Measurements from ENCODE around the gene DHRS4L2. TPM values are rescaled to one million over a fixed set of nuclear protein-coding genes. Genes with fewer than 3 reads are reported as not detected.
A peak's percentile ranks its signal among the peaks of the same experiment; 100 is the strongest.
"Not testable (repeated sequence)": the region's sequence is repeated elsewhere in the genome, so short reads cannot be mapped to it uniquely, and the experiment has no call there.

The DHRS4L2 gene
- total and polyA plus RNA-seq, 2 of the 4 experiments (the other 2 are of a cell fraction): 11.1 to 19.6 TPM

- H3K4me1 ChIP-seq (ENCODE audit: control insufficient read depth, insufficient read depth, low read length); H3K9me3 ChIP-seq (ENCODE audit: control insufficient read depth, insufficient read depth, low read length); H2AFZ ChIP-seq (replicated peaks; ENCODE audit: low read length, poor library complexity); H4K20me1 ChIP-seq (ENCODE audit: insufficient read depth, low read length); H4K91ac ChIP-seq (ENCODE audit: insufficient read depth, low read depth, low read length); dilution Hi-C loops (cut with HindIII; ENCODE audit: low sequenced_read_pairs, unreplicated experiment); H3K23ac ChIP-seq (ENCODE audit: low read depth, low read length); H3K18ac ChIP-seq (ENCODE audit: low read depth, low read length); CTCF ChIA-PET; H3K4me3 ChIP-seq (ENCODE audit: insufficient read depth, low read depth, low read length); H2BK20ac ChIP-seq (ENCODE audit: low read depth, low read length); H3K79me1 ChIP-seq (ENCODE audit: low read depth in 1 of 2, low read length in 2 of 2); H4K8ac ChIP-seq (ENCODE audit: low read depth in 2 of 2, low read length in 2 of 2); BruUV-seq (replicated peaks); DNase-seq; H3K27ac ChIP-seq (ENCODE audit: insufficient read depth, low read length); H3K14ac ChIP-seq (replicated peaks; ENCODE audit: low read depth, low read length); in situ Hi-C loops (cut with MboI; ENCODE audit: low sequenced_read_pairs); H2BK120ac ChIP-seq (ENCODE audit: low read depth, low read length); H2AK5ac ChIP-seq (ENCODE audit: low read depth, low read length); H3K4me2 ChIP-seq (ENCODE audit: low read depth, low read length); H3K56ac ChIP-seq (ENCODE audit: extremely low read depth, insufficient read depth, low read length); H3K9ac ChIP-seq (ENCODE audit: low read depth, low read length); intact Hi-C loops (cut with micrococcal nuclease); H2AK9ac ChIP-seq (replicated peaks; ENCODE audit: low read depth, low read length, poor library complexity); H3K9me1 ChIP-seq (ENCODE audit: insufficient read depth, low read length); POLR2A ChIA-PET (ENCODE audit: unreplicated experiment); H3K36me3 ChIP-seq (ENCODE audit: control insufficient read depth, insufficient read depth, low read length); H3K27me3 ChIP-seq (ENCODE audit: control insufficient read depth, insufficient read depth, low read length); H2BK15ac ChIP-seq (ENCODE audit: low read depth, low read length); H3K4ac ChIP-seq (ENCODE audit: low read depth, low read length); H2BK5ac ChIP-seq (ENCODE audit: low read depth, low read length, poor library complexity, severe bottlenecking); H4K5ac ChIP-seq (ENCODE audit: low read depth, low read length): not testable (repeated sequence)
- ATAC-seq (ENCODE audit: low read depth): 0 out of 2 replicates have a peak, but pooled peaks have one; percentile 27
- no CpG with 5 or more reads among the region's 2 CpGs for WGBS, 2 experiments (ENCODE audit: extremely low coverage in 2 of 2, insufficient read length in 1 of 2)
- peak; percentile 44 for TF ChIP-seq MAFK (IDR thresholded peaks at IDR 0.05; ENCODE audit: low read depth, low read length)
These were observed 31.2 kb downstream of the DHRS4L2 start for GRCh38 chr14:24019944-24020343.

GRCh38 chr14:24020520-24020919 lies 31.8 kb downstream of the DHRS4L2 start:
- not testable (repeated sequence) for H3K4me3 ChIP-seq (ENCODE audit: insufficient read depth, low read depth, low read length)

More at GRCh38 chr14:24020520-24020919, 31.8 kb downstream of the DHRS4L2 start:
- intact Hi-C loops (cut with micrococcal nuclease); POLR2A ChIA-PET (ENCODE audit: unreplicated experiment); H3K79me1 ChIP-seq (ENCODE audit: low read depth in 1 of 2, low read length in 2 of 2); H3K36me3 ChIP-seq (ENCODE audit: control insufficient read depth, insufficient read depth, low read length); dilution Hi-C loops (cut with HindIII; ENCODE audit: low sequenced_read_pairs, unreplicated experiment); H2AFZ ChIP-seq (replicated peaks; ENCODE audit: low read length, poor library complexity); H4K91ac ChIP-seq (ENCODE audit: insufficient read depth, low read depth, low read length); DNase-seq; H4K5ac ChIP-seq (ENCODE audit: low read depth, low read length); H3K27me3 ChIP-seq (ENCODE audit: control insufficient read depth, insufficient read depth, low read length); H3K23ac ChIP-seq (ENCODE audit: low read depth, low read length); H3K9me1 ChIP-seq (ENCODE audit: insufficient read depth, low read length); BruUV-seq (replicated peaks); H3K18ac ChIP-seq (ENCODE audit: low read depth, low read length); H3K4me2 ChIP-seq (ENCODE audit: low read depth, low read length); H3K4me1 ChIP-seq (ENCODE audit: control insufficient read depth, insufficient read depth, low read length); H2AK9ac ChIP-seq (replicated peaks; ENCODE audit: low read depth, low read length, poor library complexity); H2BK5ac ChIP-seq (ENCODE audit: low read depth, low read length, poor library complexity, severe bottlenecking); H3K14ac ChIP-seq (replicated peaks; ENCODE audit: low read depth, low read length); H3K9me3 ChIP-seq (ENCODE audit: control insufficient read depth, insufficient read depth, low read length); CTCF ChIA-PET; H4K8ac ChIP-seq (ENCODE audit: low read depth in 2 of 2, low read length in 2 of 2); in situ Hi-C loops (cut with MboI; ENCODE audit: low sequenced_read_pairs); H3K27ac ChIP-seq (ENCODE audit: insufficient read depth, low read length); ATAC-seq (ENCODE audit: low read depth); H2BK20ac ChIP-seq (ENCODE audit: low read depth, low read length); H3K56ac ChIP-seq (ENCODE audit: extremely low read depth, insufficient read depth, low read length); H3K4ac ChIP-seq (ENCODE audit: low read depth, low read length); H4K20me1 ChIP-seq (ENCODE audit: insufficient read depth, low read length); H2BK15ac ChIP-seq (ENCODE audit: low read depth, low read length); H2BK120ac ChIP-seq (ENCODE audit: low read depth, low read length); H3K9ac ChIP-seq (ENCODE audit: low read depth, low read length); H2AK5ac ChIP-seq (ENCODE audit: low read depth, low read length): not testable (repeated sequence)
- no CpG with 5 or more reads among the region's 3 CpGs for WGBS, 2 experiments (ENCODE audit: extremely low coverage in 2 of 2, insufficient read length in 1 of 2)
